HG03342 (cell line): ENCODE measurements around the gene S1PR3.

Experiments used
- ATAC-seq: cut with Tn5 transposase; IDR thresholded peaks from one replicate; pipeline ENCODE4 v1.9.1; 2021; ENCODE audit warnings: mild to moderate bottlenecking, moderate library complexity; ENCODE audit not compliant: unreplicated experiment

Gene S1PR3

GRCh38 chr9:88968799-88969198 is 22.5 kb upstream of the S1PR3 start:
- ATAC-seq, result no peak

GRCh38 chr9:88969646-88970373 is 21.5 kb upstream of the S1PR3 start:
- ATAC-seq, result no peak

- ATAC-seq, result no peak
Observed at GRCh38 chr9:88971131-88971960, 19.9 kb upstream of the S1PR3 start.

GRCh38 chr9:88972401-88972800 is 18.9 kb upstream of the S1PR3 start:
- no peak for ATAC-seq

GRCh38 chr9:88973281-88974045 is 17.8 kb upstream of the S1PR3 start:
- ATAC-seq, result no peak

GRCh38 chr9:88974641-88975040 is 16.6 kb upstream of the S1PR3 start:
- ATAC-seq, result no peak

GRCh38 chr9:88975966-88976889 is 15.0 kb upstream of the S1PR3 start:
- ATAC-seq, result no peak

GRCh38 chr9:88976890-88977257 is 14.4 kb upstream of the S1PR3 start:
- no peak for ATAC-seq

- ATAC-seq, result no peak
Observed at GRCh38 chr9:88978034-88978433, 13.2 kb upstream of the S1PR3 start.

- no peak for ATAC-seq
Observed at GRCh38 chr9:88979021-88979420, 12.2 kb upstream of the S1PR3 start.

- no peak for ATAC-seq
Observed at GRCh38 chr9:88979791-88980190, 11.5 kb upstream of the S1PR3 start.

- ATAC-seq, result no peak
Observed at GRCh38 chr9:88980740-88981203, 10.5 kb upstream of the S1PR3 start.

GRCh38 chr9:88983865-88984542 is 7.3 kb upstream of the S1PR3 start:
- no peak for ATAC-seq

- no peak for ATAC-seq
Observed at GRCh38 chr9:88984543-88984883, 6.8 kb upstream of the S1PR3 start.

- no peak for ATAC-seq
Observed at GRCh38 chr9:88985616-88986015, 5.7 kb upstream of the S1PR3 start.

- no peak for ATAC-seq
Observed at GRCh38 chr9:88986776-88987175, 4.5 kb upstream of the S1PR3 start.

- ATAC-seq, result no peak
Observed at GRCh38 chr9:88987661-88988060, 3.6 kb upstream of the S1PR3 start.

- ATAC-seq, result no peak
Observed at GRCh38 chr9:88988796-88989641, 2.2 kb upstream of the S1PR3 start.
